DMS53 treated with DMSO at 0.1 percent for 48 hours (cell line): ENCODE results near the gene FBXL13.
"Not testable (repeated sequence)": the region's sequence is repeated elsewhere in the genome, so short reads cannot be mapped to it uniquely, and the experiment has no call there.

Source experiments
- DNase-seq: peaks from one replicate; lab custom pipeline; 2025; ENCODE audit not compliant: unreplicated experiment; lab: John Stamatoyannopoulos, UW

The FBXL13 gene

DNA sequence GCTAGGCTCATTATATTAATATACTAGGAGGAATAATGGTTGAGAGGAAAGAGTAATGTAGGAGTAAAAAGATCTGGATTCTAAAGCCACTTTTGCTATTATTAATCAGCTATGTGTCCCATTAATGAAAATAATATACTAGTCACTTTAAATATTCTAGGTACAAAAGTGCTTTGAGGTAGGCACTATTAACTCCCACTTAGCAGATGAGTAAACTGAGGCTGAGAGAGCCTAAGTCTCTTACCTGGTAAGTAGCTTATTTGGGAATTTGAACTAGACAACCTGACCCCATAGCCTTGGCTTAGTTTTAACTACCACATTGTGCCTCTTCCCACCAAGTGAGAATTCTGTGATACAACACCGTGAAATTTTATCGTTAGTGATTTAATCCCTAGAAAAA lies 6.3 kb upstream of the FBXL13 start:
- no peak for DNase-seq

DNA sequence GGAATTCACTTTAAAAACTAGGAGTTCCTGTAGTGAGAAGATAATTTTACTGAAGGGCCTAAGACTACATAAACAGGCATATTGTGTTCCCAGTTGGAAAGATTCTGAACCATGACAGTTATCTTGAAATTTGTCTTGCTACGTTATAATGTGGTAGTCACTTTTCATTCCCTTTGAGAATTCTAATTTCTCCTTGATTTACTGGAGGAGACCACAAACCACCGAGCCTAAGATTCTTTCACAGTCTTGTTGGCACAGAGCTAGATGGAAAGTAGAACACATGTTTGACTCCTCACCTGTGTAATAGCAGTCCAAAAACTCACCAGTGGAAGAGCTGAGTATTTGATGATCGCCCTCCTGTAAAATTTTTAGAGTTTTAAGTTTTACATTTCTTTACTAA lies 5.2 kb upstream of the FBXL13 start:
- DNase-seq = no peak

DNA sequence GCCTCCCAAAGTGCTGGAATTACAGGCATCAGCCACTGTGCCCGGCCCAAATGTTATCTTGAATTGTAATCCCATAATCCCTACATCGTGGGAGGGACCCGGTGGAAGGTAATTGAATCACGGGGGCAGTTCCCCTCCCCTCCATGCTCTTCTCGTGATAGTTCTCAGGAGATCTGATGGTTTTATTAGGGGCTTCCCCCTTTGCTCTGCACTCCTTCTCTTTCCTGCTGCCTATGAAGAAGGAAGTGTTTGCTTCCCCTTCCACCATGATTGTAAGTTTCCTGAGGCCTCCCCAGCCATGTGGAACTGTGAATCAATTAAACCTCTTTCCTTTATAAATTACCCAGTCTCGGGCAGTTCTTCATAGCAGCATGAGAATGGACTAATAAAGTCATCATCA lies 3.6 kb upstream of the FBXL13 start:
- DNase-seq = not testable (repeated sequence)

DNA sequence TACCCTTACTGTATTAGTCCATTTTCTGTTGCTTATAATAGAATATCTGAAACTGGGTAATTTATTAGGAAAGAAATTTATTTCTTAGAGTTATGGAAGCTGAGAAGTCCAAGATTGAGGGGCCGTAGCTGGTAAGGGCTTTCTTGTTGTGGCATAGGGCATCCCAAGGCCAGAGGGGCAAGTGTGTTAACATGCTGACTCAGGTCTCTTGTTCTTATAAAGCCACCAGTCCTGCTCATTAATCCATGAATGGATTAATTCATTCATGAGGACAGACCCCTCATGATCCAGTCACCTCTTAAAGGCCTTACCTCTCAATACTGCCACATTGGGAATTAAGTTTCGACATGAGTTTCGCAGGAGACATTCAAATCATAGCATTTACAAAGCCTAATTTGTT lies 2.7 kb upstream of the FBXL13 start:
- DNase-seq = no peak

DNA sequence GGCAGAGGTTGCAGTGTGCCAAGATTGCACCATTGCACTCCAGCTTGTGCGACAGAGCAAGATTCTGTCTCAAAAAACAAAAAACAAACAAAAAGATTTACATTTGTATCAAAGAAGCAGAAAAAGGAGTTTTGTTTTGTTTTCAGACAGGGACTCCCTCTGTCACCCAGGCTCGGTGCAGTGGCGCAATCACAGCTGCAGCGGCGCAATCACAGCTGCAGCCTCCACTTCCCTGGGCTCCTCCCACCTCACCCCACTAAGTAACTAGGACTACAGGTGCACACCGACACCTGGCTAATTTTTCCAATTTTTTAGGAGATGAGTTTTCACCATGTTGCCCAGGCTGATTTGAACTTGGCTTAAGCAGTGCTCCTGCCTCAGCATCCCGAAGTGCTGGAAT lies 2.2 kb upstream of the FBXL13 start:
- no peak for DNase-seq

DNA sequence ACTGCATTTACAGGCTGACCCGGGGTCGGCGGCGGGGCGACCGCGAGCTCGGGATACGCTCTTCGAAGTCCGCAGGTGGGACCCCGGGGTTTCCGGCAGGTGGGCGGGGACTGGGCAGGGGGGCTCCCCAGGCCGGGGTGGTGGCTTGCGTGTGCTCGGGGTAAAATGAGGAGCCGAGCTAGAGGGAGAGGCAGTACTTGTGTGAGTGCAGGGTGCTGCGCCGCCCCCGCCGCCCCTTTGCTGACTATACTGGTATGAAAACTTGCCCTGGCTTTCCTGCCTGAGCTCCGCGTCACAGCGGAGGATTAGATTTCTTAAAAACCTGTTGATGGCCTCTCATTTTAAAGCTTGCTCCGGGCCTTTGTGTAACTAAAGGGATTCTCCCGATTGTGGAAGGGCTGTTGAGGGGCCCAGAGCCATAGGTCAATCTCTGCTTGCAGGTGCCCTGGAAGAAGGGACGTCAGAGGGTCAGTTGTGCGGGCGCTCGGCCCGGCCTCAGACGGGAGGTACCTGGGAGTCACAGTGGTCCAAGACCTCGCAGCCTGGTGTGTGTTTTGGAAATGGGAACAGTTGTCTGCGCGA lies 832 bp upstream of the FBXL13 start:
- peak; percentile 55 for DNase-seq

DNA sequence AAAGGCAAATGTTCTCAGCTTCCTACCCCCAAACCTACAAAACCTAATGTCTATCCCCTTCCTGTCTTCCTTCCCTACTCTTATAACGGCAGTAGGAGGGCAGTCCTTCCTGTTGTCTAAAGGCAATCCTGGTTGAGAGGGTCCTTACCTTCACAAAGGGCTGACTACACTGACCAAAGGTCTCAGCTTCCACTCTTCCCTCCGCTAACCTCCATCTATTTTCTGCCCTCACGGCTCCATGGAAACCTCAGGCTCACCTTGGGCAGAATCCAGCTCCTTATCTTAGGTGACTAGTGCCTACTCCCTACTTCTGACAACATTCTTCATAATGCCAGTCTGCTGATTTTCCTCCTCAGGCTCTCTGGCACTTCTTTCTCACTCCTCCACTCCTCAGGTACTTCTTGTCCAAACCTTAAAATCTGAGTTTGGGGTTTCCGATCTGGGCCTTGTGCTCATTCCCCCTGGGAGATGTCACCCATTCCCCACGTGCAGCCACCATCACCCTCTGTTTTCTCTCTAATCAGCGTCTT lies 542 bp downstream of the FBXL13 start:
- DNase-seq = no peak

DNA sequence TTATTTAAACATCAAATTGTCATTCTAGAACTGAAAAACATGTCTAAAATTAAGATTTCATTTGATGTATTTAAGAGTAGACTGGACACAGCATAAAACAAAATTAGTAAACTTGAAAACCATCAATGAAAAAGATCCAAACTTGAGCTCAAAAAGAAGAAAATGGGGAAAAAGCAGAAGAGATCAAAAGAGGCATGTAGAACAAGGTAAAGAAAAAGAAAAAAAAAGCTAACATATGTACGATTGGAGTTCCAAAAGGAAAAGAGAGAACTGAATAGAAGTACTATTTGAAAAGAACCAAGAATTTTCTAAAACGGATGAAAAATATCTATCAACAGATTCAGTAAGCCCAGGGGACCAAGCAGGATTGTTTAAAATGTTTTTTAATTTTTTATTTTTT lies 3.6 kb downstream of the FBXL13 start:
- no peak for DNase-seq

DNA sequence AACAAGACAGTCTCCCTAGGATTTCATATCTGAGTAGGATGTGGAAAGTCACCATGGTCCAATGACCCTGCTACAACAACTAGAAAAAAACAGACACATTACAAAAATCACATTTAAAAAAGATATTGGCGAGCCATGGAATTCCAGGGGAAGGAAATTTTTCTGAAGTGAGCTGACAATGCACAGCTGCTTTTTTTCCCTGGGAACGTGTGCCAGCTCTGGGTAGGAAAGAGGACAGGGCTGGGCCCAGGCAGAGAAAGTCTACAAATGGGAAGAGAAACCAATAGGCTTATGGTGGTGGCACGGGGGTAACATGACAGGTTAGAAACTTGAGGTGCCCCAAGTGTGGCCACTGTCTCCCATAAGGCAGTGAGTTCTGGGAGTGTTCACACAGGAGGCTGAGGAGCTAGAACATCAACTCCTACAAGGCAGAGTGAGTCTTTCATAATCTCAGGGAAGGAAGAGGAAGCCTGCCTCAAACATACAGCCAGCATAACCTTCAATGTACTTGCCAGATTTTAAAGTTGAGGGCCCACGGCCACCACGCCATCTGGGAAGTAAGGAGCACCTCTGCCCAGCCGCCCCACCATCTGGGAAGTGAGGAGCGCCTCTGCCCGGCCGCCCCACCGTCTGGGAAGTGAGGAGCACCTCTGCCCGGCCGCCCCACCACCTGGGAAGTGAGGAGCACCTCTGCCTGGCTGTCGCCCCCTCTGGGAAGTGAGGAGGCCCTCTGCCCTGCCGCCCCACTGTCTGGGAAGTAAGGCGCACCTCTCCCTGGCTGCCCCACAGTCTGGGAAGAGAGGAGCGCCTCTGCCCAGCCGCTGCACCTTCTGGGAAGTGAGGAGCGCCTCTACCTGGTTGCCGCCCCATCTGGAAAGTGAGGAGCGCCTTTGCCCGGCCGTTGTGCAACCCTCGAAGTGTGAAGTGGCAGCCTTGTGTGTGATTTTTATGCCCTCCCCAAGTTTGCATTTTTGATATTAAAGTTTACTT lies 5.9 kb downstream of the FBXL13 start:
- DNase-seq = no peak

DNA sequence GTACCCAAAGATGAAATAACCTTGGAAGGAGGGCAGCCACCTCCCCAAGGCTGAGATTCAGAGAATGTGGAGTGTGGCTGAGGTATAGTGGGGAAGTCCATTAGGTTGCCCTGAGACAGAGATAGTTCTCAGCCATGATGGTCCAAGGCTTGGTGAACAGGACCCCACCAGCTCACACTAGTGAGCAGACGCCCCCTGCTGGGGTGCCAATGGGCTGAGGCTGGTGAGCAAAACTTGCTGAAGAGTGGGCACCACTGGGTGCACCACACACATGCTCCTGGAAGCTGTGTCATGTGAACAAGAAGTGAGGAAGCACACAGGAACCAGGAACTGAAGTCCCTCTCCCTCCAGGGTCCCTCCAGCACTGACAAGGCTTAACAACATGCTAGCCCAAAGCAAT lies 8.9 kb downstream of the FBXL13 start:
- no peak for DNase-seq

DNA sequence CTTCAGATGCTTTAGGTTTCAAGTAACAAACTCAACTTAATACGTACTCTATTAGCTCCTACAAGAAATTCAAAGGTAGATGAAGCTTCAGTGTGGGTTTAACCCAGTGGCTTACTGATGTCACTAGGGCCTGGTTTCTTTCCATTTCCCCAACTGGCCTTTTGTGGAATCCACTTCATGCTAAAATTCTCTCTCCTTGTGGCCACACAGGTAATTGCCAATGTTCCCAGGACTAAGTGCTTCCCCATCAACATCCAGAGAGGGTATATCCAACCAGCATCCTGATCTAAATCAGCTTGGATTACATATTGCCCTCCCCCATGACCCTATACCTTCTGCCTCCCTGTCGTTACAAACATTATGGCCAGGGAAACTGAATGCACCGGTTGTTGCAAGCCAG lies 10.7 kb downstream of the FBXL13 start:
- no peak for DNase-seq

DNA sequence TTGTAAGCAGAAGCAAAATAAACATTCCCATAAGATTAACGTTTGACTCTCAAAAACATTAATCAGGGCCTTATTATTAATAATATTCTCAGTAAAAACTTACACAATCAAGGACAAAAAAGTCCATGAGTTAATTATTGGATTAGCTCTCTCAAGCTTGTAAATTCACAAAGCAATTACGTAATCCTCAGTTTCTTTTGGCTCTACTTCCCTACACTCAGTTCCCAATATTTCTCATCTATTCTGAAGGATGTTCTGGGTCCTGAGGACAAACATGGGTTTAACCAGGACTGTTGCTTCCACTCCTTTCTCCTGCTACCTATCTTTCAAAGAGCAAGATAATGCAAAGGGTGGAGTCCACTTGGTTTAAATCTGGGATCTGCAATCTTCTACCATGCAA lies 15.1 kb downstream of the FBXL13 start:
- DNase-seq = no peak

DNA sequence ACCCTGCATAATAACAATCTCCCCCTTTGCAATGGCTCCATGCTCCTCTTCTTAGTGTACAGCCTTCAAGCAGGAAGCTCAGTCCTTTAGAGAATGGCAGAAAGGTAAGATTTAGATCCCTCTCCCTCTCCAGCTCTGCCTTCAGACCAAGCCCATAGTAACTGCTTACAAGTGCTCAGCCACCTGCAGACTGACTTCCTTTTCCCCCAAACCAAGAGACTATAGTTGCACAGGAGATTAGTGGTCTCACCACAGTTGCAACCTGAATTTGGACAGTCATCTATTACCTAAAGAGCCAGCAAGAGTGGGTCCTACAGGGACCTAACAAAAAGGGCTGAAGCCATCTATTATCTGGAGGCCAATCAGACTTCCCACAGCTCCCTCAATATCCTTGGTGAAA lies 16.5 kb downstream of the FBXL13 start:
- no peak for DNase-seq

DNA sequence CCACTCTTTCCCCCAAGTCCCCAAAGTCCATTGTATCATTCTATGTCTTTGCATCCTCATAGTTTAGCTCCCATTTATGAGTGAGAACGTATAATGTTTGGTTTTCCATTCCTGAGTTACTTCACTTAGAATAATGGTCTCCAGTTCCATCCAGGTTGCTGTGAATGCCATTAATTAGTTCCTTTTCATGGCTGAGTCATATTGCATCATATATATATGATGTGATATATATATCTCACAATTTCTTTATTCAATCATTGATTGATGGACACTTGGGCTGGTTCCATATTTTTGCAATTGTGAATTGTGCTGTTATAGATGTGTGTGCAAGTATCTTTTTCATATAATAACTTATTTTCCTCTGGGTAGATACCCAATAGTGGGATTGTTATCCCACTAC lies 18.6 kb downstream of the FBXL13 start:
- DNase-seq = not testable (repeated sequence)

DNA sequence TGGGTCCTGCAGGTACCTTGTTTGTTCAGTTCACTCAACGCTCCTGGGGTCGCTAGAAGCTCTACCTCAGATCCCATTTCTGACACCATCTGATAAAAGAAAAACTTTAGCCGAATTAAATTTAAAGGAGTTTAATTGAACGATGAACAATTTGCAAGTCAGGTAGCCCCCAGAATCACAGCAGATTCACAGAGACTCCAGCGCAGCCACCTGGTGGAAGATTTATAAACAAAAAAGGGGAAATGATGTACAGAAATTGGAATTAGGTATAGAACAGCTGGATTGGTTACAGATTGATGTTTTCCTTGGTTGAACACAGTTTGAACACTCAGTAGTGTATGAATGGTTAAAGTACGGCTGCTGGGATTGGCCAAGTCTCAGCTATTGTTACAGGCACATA lies 23.1 kb downstream of the FBXL13 start:
- DNase-seq = no peak

DNA sequence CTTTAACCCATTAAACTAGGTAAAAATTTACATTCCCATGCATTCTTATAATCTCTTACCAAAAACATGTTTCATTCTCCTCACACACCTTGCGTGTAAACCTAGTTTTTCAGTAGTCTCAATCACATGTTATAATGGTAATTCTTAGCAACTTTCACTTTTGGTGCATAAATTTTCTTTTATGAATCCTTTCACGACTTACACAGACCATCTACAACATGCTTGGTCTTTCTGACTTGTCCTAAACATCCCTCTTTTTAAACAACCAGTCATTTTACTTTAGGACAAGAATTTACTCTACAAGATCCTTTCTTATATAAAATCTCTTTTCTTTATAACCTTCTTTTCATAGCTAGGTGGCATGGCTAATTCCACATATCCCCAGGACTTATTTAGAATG lies 25.8 kb downstream of the FBXL13 start:
- no peak for DNase-seq

DNA sequence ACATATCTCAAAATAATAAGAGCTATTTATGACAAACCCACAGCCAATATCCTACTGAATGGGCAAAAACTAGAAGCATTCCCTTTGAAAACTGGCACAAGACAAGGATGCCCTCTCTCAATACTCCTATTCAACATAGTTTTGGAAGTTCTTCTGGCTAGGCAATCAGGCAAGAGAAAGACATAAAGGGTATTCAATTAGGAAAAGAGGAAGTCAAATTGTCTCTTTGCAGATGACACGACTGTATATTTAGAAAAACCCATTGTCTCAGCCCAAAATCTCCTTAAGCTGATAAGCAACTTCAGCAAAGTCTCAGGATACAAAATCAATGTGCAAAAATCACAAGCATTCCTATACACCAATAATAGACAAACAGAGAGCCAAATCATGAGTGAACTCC lies 32.8 kb downstream of the FBXL13 start:
- not testable (repeated sequence) for DNase-seq

DNA sequence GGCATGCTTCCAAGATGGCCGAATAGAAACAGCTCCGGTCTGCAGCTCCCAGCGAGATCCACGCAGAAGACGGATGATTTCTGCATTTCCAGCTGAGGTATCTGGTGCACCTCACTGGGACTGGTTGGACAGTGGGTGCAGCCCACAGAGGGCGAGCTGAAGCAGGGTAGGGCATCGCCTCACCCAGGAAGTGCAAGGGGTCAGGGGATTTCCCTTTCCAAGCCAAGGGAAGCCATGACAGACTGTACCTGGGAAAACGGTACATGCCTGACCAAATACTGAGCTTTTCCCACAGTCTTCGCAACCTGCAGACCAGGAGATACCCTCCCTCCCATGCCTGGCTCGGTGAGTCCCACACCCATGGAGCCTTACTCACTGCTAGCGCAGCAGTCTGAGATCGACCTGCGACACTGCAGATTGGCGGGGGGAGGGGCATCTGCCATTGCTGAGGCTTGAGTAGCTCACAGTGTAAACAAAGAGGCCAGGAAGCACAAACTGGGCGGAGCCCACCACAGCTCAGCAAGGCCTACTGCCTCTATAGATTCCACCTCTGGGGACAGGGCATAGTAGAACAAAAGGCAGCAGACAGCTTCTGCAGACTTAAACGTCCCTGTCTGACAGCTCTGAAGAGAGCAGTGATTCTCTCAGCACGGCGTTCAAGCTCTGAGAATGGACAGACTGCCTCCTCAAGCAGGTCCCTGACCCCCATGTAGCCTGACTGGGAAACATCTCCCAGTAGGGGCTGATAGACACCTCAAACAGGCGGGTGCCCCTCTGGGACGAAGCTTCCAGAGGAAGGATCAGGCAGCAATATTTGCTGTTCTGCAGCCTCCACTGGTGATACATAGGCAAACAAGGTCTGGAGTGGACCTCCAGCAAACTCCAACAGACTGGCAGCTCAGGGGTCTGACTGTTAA lies 36.5 kb downstream of the FBXL13 start:
- DNase-seq = peak; percentile 87

DNA sequence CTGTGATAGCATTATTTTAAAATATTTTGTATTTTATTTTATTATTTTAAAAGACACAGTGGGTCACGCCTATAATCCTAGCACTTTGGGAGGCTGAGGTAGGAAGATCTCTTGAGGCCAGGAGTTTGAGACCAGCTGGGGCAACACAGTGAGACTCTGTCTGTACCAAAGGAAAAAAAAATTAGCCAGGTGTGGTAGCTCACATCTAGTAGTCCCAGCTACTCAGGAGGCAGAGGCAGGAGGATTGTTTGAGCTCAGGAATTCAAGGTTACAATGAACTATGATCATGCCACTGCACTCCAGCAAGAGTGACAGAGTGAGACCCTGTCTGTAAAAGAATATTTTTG lies 37.1 kb downstream of the FBXL13 start:
- DNase-seq = no peak

DNA sequence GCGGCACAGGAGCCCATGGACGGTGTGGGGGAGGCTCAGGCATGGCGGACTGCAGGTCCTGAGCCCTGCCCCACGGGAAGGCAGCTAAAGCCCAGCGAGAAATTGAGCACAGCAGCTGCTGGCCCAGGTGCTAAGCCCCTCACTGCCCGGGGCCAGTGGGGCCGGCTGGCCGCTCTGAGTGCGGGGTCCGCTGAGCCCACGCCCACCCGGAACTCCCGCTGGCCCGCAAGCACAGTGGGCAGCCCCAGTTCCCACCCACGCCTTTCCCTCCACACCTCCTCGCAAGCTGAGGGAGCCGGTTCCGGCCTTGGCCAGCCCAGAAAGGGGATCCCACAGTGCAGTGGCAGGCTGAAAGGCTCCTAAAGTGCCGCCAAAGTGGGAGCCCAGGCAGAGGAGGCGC lies 40.3 kb downstream of the FBXL13 start:
- not testable (repeated sequence) for DNase-seq

DNA sequence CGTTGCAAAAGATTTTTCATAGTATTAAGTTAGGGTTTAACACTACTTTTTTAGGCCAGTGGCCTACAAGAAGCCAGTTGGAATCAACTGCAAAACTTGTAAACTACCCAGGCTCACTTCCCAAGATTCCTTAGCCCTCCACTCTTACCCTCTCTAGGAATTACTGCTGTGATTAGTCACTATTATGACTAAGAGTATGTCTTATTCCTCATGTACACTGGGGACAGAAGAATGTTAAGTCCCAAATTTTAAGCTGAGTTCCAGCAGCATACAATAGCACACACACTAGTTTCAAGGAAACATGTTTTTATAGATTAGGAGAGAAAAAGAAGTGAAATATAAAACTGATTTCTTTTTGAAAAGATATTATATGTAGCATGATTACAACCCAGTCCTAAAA lies 42.8 kb downstream of the FBXL13 start:
- no peak for DNase-seq
